Measurements from ENCODE around the gene SLC26A8. TPM values are rescaled to one million over a fixed set of nuclear protein-coding genes. Genes with fewer than 3 reads are reported as not detected.
"Not testable (repeated sequence)": the region's sequence is repeated elsewhere in the genome, so short reads cannot be mapped to it uniquely, and the experiment has no call there.

Gene SLC26A8
- total RNA-seq, 1 donor from 2014 or later: not detected

- intact Hi-C loops (cut with micrococcal nuclease): no loop called here
These were observed 70.1 kb downstream of the SLC26A8 start for GRCh38 chr6:35954333-35954732.

DNA sequence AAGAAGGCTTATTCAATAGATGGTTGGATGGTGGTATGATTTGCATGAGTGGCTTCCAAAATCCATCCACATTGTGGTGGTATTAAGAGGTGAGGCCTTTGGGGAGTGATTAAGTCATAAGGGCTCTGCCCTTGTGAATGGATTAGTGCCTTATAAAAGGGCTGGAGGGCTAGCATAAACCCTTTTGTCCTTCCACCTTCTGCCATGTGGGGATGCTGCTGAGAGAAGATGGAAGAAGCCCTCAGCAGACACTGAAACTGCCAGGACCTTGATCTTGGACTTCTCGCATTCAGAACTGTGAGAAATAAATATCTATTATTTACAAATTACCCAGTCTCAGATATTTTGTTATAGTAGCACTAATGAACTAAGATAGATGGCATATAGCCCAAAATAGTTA lies 75.7 kb downstream of the SLC26A8 start:
- intact Hi-C loops (cut with micrococcal nuclease): no loop called here

- intact Hi-C loops (cut with micrococcal nuclease): no loop called here
These were observed 78.8 kb downstream of the SLC26A8 start for GRCh38 chr6:35945650-35946025.

- intact Hi-C loops (cut with micrococcal nuclease): no loop called here
These were observed 81.1 kb downstream of the SLC26A8 start for GRCh38 chr6:35943390-35943789.

DNA sequence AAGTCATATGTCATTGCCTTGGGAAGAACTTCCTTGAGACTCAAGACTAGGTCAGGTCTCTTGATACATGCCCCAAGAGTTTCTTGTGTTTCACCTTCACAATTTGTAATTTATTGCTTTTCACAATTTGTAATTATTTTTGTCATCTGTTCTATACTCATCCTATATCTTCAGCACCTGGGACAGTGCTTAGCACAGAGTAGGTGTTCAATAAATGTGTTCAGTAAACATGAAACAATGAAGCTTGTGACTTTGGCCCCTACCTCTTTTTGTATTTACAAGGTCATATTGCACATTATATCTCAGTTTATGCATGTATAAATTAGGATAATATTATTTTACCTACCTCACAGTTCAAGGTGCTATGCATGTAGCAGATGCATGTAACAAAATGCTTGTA lies 82.1 kb downstream of the SLC26A8 start:
- intact Hi-C loops (cut with micrococcal nuclease): no loop called here

GRCh38 chr6:35941170-35941569 lies 83.3 kb downstream of the SLC26A8 start:
- intact Hi-C loops (cut with micrococcal nuclease): not testable (repeated sequence)

- intact Hi-C loops (cut with micrococcal nuclease): not testable (repeated sequence)
These were observed 84.4 kb downstream of the SLC26A8 start for GRCh38 chr6:35940014-35940413.

DNA sequence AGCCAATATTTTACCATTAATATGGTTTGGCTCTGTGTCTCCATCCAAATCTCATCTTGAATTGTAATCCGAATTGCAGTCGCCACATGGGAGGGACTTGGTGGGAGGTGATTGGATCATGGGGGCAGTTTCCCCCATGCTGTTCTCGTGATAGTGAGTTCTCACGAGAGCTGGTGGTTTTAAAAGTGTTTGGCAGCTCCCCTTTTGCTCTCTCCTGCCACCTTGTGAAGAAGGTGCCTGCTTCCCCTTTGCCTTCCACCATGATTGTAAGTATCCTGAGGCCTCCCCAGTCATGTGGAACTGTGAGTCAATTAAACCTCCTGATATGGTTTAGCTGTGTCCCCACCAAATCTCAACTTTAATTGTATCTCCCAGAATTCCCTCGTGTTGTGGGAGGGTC lies 85.2 kb downstream of the SLC26A8 start:
- intact Hi-C loops (cut with micrococcal nuclease): not testable (repeated sequence)

DNA sequence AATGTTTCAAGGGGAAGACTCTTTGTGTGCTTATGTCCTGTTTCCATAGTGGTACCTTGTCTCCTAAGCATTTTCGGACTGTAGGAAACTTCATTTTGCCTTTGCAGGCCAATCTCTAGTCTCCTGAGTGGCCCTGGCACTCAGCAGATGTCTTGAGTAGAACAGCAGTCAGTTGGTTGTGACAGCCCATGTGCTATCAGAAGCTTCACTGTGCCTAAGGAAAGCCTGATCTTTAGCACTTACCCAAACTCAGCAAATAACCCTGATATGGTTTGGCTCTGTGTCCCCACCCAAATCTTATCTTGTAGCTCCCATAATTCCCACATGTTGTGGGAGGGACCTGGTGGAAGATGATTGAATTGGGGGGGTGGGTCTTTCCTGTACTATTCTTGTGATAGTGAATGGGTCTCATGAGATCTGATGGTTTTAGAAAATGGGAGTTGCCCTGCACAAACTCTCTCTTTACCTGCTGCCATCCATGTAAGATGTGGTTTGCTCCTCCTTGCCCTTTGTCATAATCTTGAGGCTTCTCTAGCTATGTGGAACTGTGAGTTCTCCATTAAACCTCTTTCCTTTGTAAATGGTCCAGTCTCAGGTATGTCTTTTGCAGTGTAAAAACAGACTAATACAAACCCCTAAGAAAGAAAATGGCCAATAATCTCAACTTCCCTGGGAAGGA lies 87.6 kb downstream of the SLC26A8 start:
- intact Hi-C loops (cut with micrococcal nuclease): no loop called here

DNA sequence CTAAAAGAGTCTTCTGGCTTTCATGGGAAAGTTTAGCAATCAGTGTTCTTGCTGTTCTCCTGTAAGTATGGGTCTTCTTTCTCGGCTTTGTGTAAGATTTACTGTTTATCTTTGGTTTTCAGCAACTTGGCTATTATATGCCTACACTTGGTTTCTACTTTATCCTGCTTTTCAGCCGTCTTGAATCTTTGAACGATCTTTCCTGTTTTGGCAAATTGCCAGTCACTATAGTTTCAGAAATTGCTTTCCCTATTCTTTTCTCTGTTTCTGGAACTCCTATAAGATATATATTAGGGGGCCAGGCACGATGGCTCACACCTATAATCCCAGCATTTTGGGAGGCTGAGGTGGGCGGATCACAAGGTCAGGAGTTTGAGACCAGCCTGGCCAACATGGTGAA lies 89.0 kb downstream of the SLC26A8 start:
- intact Hi-C loops (cut with micrococcal nuclease): no loop called here

- intact Hi-C loops (cut with micrococcal nuclease): no loop called here
These were observed 90.6 kb downstream of the SLC26A8 start for GRCh38 chr6:35933844-35934243.

DNA sequence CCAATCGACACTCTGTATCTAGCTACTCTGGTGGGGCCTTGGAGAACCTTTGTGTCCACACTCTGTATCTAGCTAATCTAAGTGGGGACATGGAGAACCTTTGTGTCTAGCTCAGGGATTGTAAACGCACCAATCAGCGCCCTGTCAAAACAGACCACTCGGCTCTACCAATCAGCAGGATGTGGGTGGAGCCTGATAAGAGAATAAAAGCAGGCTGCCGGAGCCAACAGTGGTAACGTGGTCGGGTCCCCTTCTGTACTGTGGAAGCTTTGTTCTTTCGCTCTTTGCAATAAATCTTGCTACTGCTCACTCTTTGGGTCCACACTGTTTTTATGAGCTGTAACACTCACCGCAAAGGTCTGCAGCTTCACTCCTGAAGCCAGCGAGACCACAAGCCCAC lies 92.6 kb downstream of the SLC26A8 start:
- intact Hi-C loops (cut with micrococcal nuclease): not testable (repeated sequence)

DNA sequence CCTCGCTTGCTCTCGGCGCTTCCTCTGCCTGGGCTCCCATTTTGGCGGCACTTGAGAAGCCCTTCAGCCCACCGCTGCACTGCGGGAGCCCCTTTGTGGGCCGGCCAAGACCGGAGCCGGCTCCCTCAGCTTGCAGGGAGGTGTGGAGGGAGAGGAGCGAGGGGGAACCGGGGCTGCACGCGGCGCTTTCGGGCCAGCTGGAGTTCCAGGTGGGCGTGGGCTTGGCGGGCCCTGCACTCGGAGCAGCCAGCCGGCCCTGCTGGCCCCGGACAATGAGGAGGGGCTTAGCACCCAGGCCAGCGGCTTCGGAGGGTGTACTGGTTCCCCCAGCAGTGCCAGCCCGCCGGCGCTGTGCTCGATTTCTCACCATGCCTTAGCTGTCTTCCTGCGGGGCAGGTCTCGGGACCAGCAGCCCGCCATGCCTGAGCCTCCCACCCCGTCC lies 93.3 kb downstream of the SLC26A8 start:
- intact Hi-C loops (cut with micrococcal nuclease): no loop called here

DNA sequence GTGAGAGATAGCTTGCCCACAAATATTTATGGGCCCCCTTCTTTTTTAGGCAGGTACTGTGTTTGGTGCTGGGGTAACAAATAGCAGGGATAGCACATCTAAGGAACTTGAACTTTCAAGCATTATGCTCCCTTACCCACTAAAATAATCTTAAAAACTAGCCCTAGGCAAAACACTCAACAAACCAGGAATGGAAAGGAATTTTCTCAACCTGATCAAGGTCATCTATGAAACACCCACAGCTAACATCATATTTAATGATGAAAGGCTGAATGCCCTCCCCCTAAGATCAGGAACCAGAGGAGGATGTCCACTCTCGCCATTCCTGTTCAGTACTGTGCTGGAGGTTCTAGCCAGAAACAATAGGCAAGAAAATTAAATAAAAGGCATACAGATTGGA lies 94.8 kb downstream of the SLC26A8 start:
- intact Hi-C loops (cut with micrococcal nuclease): loop anchor here (10.0 kb wide), 1 partner anchor 1055 kb away; the partner anchor contains the start of gene MTCH1

DNA sequence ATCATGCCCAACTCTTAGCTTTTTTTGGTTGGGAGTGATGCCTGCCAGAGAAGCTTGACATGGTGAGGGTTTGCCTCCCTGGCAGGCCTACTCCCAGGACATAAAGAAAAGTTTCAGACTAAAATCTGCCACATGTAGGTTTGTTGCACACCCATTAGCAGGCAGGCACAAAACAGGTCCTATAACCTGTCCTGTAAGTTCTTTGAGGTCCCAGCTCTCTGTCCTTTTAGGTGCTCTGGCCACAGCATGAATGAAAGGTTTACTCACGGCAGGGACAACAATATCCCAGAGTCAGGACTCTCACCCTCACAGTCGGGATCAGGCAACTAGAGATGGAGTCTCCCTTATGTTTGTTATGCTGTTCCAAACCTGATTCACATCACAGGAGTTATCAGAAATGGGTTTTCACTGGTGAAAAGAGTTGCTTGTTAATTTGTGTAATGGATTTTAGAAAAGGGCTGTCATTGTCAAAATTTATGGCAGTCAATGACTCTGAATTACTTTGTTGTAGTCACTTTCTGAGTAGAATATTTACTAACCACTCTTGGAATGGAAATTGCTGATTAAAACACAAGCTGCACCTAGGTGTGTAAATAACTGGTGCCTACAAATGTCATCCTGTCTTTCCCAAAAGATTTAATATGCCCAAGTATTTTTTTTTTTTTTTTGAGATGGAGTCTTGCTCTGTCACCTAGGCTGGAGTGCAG lies 97.8 kb downstream of the SLC26A8 start:
- intact Hi-C loops (cut with micrococcal nuclease): loop anchor here (10.0 kb wide), 1 partner anchor 1058 kb away; the partner anchor contains the start of gene MTCH1

DNA sequence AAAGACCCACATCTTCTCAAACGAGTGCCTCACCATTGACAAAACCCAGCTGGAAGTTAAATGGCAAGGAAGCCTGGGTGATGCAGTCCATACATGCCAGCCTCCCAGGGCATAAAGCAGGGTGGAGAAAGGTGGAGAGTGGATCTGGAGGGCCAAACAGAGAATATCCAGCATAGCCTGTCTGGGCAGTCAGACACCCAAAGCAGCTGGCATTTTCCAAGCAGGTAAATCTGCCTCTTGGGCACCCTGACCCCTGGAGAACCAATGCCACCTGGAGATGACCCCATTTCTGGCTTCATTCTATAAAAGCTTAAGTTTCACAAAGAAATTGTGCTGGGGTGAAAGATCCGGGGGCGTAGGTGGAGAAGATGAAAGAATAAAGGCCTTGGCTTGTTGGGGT lies 98.5 kb downstream of the SLC26A8 start:
- intact Hi-C loops (cut with micrococcal nuclease): loop anchor here (10.0 kb wide), 1 partner anchor 1059 kb away; the partner anchor contains the start of gene MTCH1

GRCh38 chr6:35924146-35924545 lies 100.3 kb downstream of the SLC26A8 start:
- intact Hi-C loops (cut with micrococcal nuclease): loop anchor here (5.0 to 10.0 kb wide), 2 partner anchors 237 to 1061 kb away; partner anchors contain the start of genes FKBP5 and MTCH1

DNA sequence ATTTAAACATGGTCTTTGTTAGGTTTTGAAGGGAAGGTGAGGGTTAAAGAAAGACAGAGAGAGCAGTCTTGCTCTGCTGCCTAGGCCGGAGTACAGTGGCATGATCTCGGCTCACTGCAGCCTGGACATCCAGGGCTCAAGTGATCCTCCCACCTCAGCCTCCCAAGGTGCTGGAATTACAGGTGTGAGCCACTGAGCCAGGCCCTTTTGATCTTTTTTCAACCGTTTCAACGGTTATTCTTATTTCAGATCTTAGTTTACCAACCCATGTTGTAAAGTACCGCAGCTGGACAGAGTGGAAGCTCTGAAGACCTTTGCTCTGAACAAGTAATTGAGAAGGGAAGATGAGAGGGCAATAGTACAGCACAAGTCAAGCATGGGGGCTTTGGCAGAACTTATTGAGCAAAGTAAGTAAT lies 102.3 kb downstream of the SLC26A8 start:
- intact Hi-C loops (cut with micrococcal nuclease): loop anchor here (5.0 to 10.0 kb wide), 2 partner anchors 235 to 1063 kb away; partner anchors contain the start of genes FKBP5 and MTCH1

DNA sequence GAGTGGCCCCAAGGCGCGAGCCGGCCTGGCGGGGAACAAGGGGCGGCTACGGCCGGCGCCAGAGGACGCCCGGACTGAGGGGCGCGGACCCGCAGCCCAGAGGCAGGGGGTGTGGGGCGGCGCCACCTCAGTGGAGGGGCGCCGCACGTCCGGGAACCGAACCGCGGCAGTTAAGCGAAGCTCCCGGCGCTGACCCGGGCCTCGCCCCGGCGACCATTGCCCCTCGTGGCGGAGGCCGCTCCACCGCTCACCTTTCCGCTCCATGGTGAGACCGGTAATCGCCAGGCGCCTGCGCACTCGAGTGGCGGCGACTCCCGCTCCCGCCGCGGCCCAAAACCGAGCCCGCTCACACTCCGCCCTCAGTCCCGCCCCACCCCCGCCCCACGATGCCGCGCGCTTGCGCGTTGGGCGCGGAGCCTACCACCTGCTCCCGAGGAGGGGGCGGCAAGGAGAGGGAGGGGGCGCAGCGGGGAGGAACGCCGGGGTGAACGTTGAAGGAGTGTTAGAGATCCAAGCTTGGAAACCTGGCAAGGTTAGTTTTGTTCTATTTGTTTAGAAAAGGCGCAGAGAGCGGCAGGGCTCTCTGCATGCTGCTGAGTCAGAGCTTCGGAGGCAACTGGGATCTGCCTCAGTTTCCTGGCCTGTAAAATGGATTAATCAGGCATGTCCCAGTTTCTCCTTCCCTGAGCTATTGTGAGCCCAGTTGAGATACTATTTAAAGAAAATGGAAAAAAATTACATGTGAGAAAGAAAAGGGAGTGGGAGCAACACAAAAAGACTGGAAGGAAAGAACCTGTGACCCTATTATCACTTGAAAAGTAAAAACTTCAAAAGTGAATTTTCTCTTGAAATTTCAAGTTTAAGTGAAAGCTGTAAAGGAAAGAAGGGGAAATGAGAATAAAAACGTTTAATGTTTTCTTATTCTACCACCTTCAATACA lies 103.4 kb downstream of the SLC26A8 start, which contains the start of gene SRPK1:
SRPK1 (minus strand) TSS at position 306 of the 940 bp plus-strand sequence; CDS start at position 264, 42 bp downstream.
- intact Hi-C loops (cut with micrococcal nuclease): loop anchor here (1.0 to 10.0 kb wide), 4 partner anchors 234 to 1064 kb away; partner anchors contain the start of genes FKBP5 and MTCH1

GRCh38 chr6:35919827-35920751 lies 104.4 kb downstream of the SLC26A8 start:
- intact Hi-C loops (cut with micrococcal nuclease): loop anchor here (1.0 to 10.0 kb wide), 6 partner anchors 107 to 1065 kb away; partner anchors contain the start of genes FKBP5, MAPK14 and MTCH1
